SK-N-SH (cell line): ENCODE results near the gene SNX33. TPM values are rescaled to one million over a fixed set of nuclear protein-coding genes. Genes with fewer than 3 reads are reported as not detected.

Experiments used
- CTCF ChIA-PET: fragments of 300-600, 350-600 bp; formaldehyde crosslinking; extraction: SDS; loops from one replicate; lab custom pipeline; 2021; lab: Yijun Ruan, JAX
- POLR2A ChIA-PET: fragments of 350-600 bp; sonication (Branson Sonifier 250); formaldehyde crosslinking; extraction: SDS; loops from one replicate; lab custom pipeline; 2020; ENCODE audit warnings: antibody characterized with exemption, inconsistent platforms; lab: Yijun Ruan, JAX
- DNase-seq: peaks from one replicate; pipeline ENCODE4 v3.0.0; 2012
- H2AFZ ChIP-seq: fragments of 200-600 bp; sonication (generic); 2 replicates; pipeline ENCODE4 v1.8.1; 2016; ENCODE audit warnings: antibody characterized with exemption, mild to moderate bottlenecking, low read depth
- H3F3A ChIP-seq: fragments of 200-600 bp; sonication (generic); replicated peaks from 2 replicates; pipeline ENCODE3; 2016; ENCODE audit warnings: antibody characterized with exemption, mild to moderate bottlenecking; ENCODE audit not compliant: insufficient read depth
- H3K27ac ChIP-seq, 2 experiments: fragments of 200-500 bp in 1 of 2; fragments of 200-600 bp in 1 of 2; sonication (Bioruptor generic) in 1 of 2; sonication (generic), shearing (Covaris generic) in 1 of 2; 2 replicates each; pipeline versions ENCODE4 v1.5.1 to v1.6.1; 2014 to 2016; ENCODE audit warnings: low read depth in 2 of 2, inconsistent platforms in 1 of 2, low read length in 1 of 2, mild to moderate bottlenecking in 1 of 2, mixed read lengths in 1 of 2
- H3K27me3 ChIP-seq: fragments of 200-600 bp; sonication (generic), shearing (Covaris generic); 2 replicates; pipeline ENCODE4 v1.6.1; 2016; ENCODE audit warnings: mixed run types; ENCODE audit not compliant: insufficient read depth
- H3K36me3 ChIP-seq, 2 experiments: fragments of 200-500 bp in 1 of 2; fragments of 200-600 bp in 1 of 2; sonication (Bioruptor generic) in 1 of 2; sonication (generic) in 1 of 2; replicated peaks in 1 of 2; 2 replicates each; pipeline versions ENCODE3 to v1.5.1; 2014 to 2016; ENCODE audit warnings: low read length in 1 of 2, mild to moderate bottlenecking in 1 of 2; ENCODE audit not compliant: insufficient read depth in 2 of 2, control insufficient read depth in 1 of 2
- H3K4me1 ChIP-seq, 2 experiments: fragments of 200-500 bp in 1 of 2; fragments of 200-600 bp in 1 of 2; sonication (Bioruptor generic) in 1 of 2; sonication (generic), shearing (Covaris generic) in 1 of 2; 2 replicates each; pipeline versions ENCODE4 v1.5.1 to v1.6.1; 2014 to 2016; ENCODE audit warnings: low read depth in 1 of 2, low read length in 1 of 2, mixed run types in 1 of 2; ENCODE audit not compliant: insufficient read depth in 2 of 2, control insufficient read depth in 1 of 2
- H3K4me2 ChIP-seq: fragments of 200-600 bp; sonication (generic), shearing (Covaris generic); 2 replicates; pipeline ENCODE4 v1.6.1; 2017; ENCODE audit warnings: mixed run types
- H3K4me3 ChIP-seq, 2 experiments: fragments of 200-500 bp in 1 of 2; fragments of 200-600 bp in 1 of 2; sonication (Bioruptor generic) in 1 of 2; sonication (generic), shearing (Covaris generic) in 1 of 2; 2 replicates each; pipeline versions ENCODE4 v1.5.1 to v1.8.1; 2014 to 2016; ENCODE audit warnings: low read depth in 2 of 2, inconsistent platforms in 1 of 2, low read length in 1 of 2, mild to moderate bottlenecking in 1 of 2, mixed read lengths in 1 of 2, moderate library complexity in 1 of 2
- H3K79me2 ChIP-seq: fragments of 200-600 bp; sonication (generic); 2 replicates; pipeline ENCODE4 v1.8.1; 2017; ENCODE audit warnings: mild to moderate bottlenecking; ENCODE audit not compliant: insufficient read depth
- H3K9ac ChIP-seq: fragments of 200-600 bp; sonication (generic); 2 replicates; pipeline ENCODE4 v1.6.1; 2017; ENCODE audit warnings: mixed run types
- H3K9me2 ChIP-seq: fragments of 200-600 bp; sonication (generic); 2 replicates; pipeline ENCODE4 v1.6.1; 2017; ENCODE audit warnings: mixed run types
- H3K9me3 ChIP-seq: fragments of 200-600 bp; sonication (generic); 2 replicates; pipeline ENCODE4 v1.6.1; 2017; ENCODE audit warnings: mixed run types, mild to moderate bottlenecking, moderate library complexity
- H4K20me1 ChIP-seq: fragments of 200-600 bp; sonication (generic); 2 replicates; pipeline ENCODE4 v1.6.1; 2017; ENCODE audit warnings: mild to moderate bottlenecking, mixed run types; ENCODE audit not compliant: insufficient read depth
- CHD2 ChIP-seq: fragments of 150-350 bp; IDR thresholded peaks from 2 replicates; pipeline ENCODE4 v1.6.1; 2018; ENCODE audit warnings: low read length; ENCODE audit not compliant: partially characterized antibody
- CTCF ChIP-seq: fragments of 200-600 bp; sonication (generic); IDR thresholded peaks from 2 replicates; pipeline ENCODE4 v1.6.1; 2017; ENCODE audit warnings: antibody characterized with exemption, mild to moderate bottlenecking, moderate library complexity
- ELF1 ChIP-seq: IDR thresholded peaks from 2 replicates; pipeline ENCODE4 v1.4.0; 2012
- FOSL2 ChIP-seq: IDR thresholded peaks from 2 replicates; pipeline ENCODE4 v1.4.0; 2012; ENCODE audit warnings: low read depth, mild to moderate bottlenecking, moderate library complexity, borderline replicate concordance
- FOXJ3 ChIP-seq: sonication (generic); formaldehyde crosslinking; IDR thresholded peaks from 2 replicates; pipeline ENCODE4 v1.5.1; 2020; ENCODE audit warnings: mild to moderate bottlenecking, missing genetic modification reagents
- FOXM1 ChIP-seq: IDR thresholded peaks from 2 replicates; pipeline ENCODE4 v1.4.0; 2012; ENCODE audit warnings: low read depth, mild to moderate bottlenecking
- GABPA ChIP-seq: IDR thresholded peaks from 2 replicates; pipeline ENCODE4 v1.4.0; 2012; ENCODE audit warnings: low read depth, mild to moderate bottlenecking
- GATA2 ChIP-seq: sonication (generic); formaldehyde crosslinking; IDR thresholded peaks from 2 replicates; pipeline ENCODE4 v1.5.0; 2020; ENCODE audit warnings: mild to moderate bottlenecking, missing genetic modification reagents
- JUND ChIP-seq: IDR thresholded peaks from 2 replicates; pipeline ENCODE4 v1.4.0; 2012
- MXI1 ChIP-seq: IDR thresholded peaks from 2 replicates; pipeline ENCODE4 v1.6.1; 2012; ENCODE audit warnings: mild to moderate bottlenecking, low read depth, low read length, improper control_type of control experiment
- POLR2AphosphoS5 ChIP-seq: IDR thresholded peaks from 2 replicates; pipeline ENCODE4 v1.6.1; 2012; ENCODE audit warnings: low read depth, low read length
- RCOR1 ChIP-seq: fragments of 150-350 bp; IDR thresholded peaks from 2 replicates; pipeline ENCODE4 v1.6.1; 2017; ENCODE audit warnings: antibody characterized with exemption, low read length
- RFX5 ChIP-seq: IDR thresholded peaks from 2 replicates; pipeline ENCODE4 v1.6.1; 2012; ENCODE audit warnings: mild to moderate bottlenecking, improper control_type of control experiment, low read length
- RXRA ChIP-seq: IDR thresholded peaks from 2 replicates; pipeline ENCODE4 v1.4.0; 2012; ENCODE audit warnings: low read depth, mild to moderate bottlenecking, borderline replicate concordance
- SIN3A ChIP-seq: IDR thresholded peaks from 2 replicates; pipeline ENCODE4 v1.6.1; 2012; ENCODE audit warnings: low read depth, mild to moderate bottlenecking, low read length, moderate library complexity, borderline replicate concordance
- TAF1 ChIP-seq: IDR thresholded peaks from 2 replicates; pipeline ENCODE4 v1.6.1; 2012; ENCODE audit warnings: low read depth, mild to moderate bottlenecking, low read length, moderate library complexity, borderline replicate concordance
- TEAD4 ChIP-seq: IDR thresholded peaks from 2 replicates; pipeline ENCODE4 v1.4.0; 2012; ENCODE audit warnings: mild to moderate bottlenecking, borderline replicate concordance; ENCODE audit not compliant: insufficient read depth
- USF2 ChIP-seq: fragments of 150-350 bp; IDR thresholded peaks from 2 replicates; pipeline ENCODE4 v1.6.1; 2017; ENCODE audit warnings: antibody characterized with exemption, low read length, low read depth, borderline replicate concordance
- ZBTB33 ChIP-seq: IDR thresholded peaks from 2 replicates; pipeline ENCODE4 v1.4.0; 2012; ENCODE audit warnings: low read depth, borderline replicate concordance
- WGBS: methylation state at CpG from one replicate; pipeline ENCODE4 v1.1.6; 2017; ENCODE audit warnings: low lambda C conversion rate; 5-methylcytosine and 5-hydroxymethylcytosine counted together
- polyA plus RNA-seq, 3 experiments: library from polyadenylated mRNA; depleted of rRNA; stranded (reverse); fragments of >200 nt; gene quantifications; 2 replicates each; pipeline ENCODE4 v1.2.3, GENCODE V29; 2012
- TF ChIP-seq, protein P1 (sequence below): IDR thresholded peaks from 2 replicates; pipeline ENCODE4 v1.6.1; 2012; ENCODE audit warnings: mild to moderate bottlenecking, low read depth, low read length, moderate library complexity

Gene SNX33
- polyA plus RNA-seq, 1 of the 3 experiments (the other 2 are of a cell fraction) = 7.7 TPM

DNA sequence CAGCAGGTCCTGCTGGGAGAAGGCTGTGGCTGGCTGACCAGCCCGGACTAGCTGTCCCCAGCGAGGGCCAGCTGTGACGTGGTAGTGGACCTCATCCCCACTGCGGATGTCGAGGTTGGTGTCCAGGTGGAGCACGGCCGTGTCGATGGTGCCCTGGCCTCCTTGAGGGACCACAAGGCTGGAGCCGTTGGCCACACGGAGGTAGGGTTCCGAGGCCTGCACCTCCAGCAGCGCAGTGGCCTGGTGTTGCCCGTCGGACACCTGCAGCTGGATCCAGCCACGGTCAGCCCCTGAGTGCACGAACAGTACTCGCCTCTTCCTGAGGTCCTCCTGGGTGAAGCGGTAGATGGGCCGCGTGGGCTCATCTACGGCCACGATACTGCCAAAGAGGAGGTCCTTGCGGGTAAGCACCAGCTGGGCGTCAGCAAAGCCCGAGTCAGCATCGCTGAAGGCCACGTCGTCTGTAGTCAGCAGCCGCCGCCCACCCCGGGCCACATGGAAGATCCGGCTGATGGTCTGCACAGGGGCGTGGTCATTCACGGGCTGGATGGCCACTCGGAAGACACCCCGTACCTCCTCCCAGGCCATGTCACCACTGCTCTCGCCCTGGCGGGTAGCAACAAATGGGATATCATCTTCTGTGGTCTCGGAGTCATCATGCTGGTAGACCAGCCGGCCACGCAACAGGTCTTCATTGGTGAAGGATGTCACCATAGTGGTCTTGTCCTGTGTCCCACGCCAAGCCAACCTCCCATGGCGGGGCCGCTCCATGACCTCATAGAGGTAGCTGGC lies 40.0 kb downstream of the SNX33 start (continued):
- TF ChIP-seq RCOR1 (no peak), MXI1 (no peak)

- DNase-seq = no peak
- H3F3A ChIP-seq = peaks cover under 1% of the 10 kb centered on the region
- H3K4me2 ChIP-seq = no peak overlapping the region
- H3K4me1 ChIP-seq = peaks cover 1 to 7% of the 10 kb centered on the region in 2 experiments; a peak in 3 of 4 replicates
- ChIA-PET CTCF (interaction anchor here (1.2 kb wide), 1 partner anchor 114 kb away, joined by 4 read pairs; no protein-coding TSS in a partner anchor), POLR2A (no interaction called here)
- H3K27me3 ChIP-seq = no peaks in the 10 kb centered on the region
- no peaks in the 10 kb centered on the region for H3K9me2 ChIP-seq
- H2AFZ ChIP-seq = no peak overlapping the region
- no peaks in the 10 kb centered on the region for H3K36me3 ChIP-seq
- H3K9me3 ChIP-seq = no peaks in the 10 kb centered on the region
- no peaks in the 10 kb centered on the region for H4K20me1 ChIP-seq
- H3K9ac ChIP-seq = no peak overlapping the region
- H3K4me3 ChIP-seq = no peak overlapping the region
- 93% methylated on average over 5 of the region's 7 CpGs for WGBS
- H3K79me2 ChIP-seq = no peaks in the 10 kb centered on the region
- no peak overlapping the region for H3K27ac ChIP-seq
- no peak for TF ChIP-seq CTCF
- no peak for TF ChIP-seq POLR2AphosphoS5
- no peak for TF ChIP-seq SIN3A
- no peak for TF ChIP-seq TAF1
- TF ChIP-seq RXRA = no peak
- TF ChIP-seq USF2 = no peak
- TF ChIP-seq RCOR1 = no peak
- TF ChIP-seq ELF1 = no peak
- no peak for TF ChIP-seq RFX5
- TF ChIP-seq FOXM1 = no peak
- TF ChIP-seq ZBTB33 = no peak
- TF ChIP-seq, protein P1, sequence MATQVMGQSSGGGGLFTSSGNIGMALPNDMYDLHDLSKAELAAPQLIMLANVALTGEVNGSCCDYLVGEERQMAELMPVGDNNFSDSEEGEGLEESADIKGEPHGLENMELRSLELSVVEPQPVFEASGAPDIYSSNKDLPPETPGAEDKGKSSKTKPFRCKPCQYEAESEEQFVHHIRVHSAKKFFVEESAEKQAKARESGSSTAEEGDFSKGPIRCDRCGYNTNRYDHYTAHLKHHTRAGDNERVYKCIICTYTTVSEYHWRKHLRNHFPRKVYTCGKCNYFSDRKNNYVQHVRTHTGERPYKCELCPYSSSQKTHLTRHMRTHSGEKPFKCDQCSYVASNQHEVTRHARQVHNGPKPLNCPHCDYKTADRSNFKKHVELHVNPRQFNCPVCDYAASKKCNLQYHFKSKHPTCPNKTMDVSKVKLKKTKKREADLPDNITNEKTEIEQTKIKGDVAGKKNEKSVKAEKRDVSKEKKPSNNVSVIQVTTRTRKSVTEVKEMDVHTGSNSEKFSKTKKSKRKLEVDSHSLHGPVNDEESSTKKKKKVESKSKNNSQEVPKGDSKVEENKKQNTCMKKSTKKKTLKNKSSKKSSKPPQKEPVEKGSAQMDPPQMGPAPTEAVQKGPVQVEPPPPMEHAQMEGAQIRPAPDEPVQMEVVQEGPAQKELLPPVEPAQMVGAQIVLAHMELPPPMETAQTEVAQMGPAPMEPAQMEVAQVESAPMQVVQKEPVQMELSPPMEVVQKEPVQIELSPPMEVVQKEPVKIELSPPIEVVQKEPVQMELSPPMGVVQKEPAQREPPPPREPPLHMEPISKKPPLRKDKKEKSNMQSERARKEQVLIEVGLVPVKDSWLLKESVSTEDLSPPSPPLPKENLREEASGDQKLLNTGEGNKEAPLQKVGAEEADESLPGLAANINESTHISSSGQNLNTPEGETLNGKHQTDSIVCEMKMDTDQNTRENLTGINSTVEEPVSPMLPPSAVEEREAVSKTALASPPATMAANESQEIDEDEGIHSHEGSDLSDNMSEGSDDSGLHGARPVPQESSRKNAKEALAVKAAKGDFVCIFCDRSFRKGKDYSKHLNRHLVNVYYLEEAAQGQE = no peak
- TF ChIP-seq TEAD4 = no peak
- TF ChIP-seq JUND = no peak
- TF ChIP-seq FOSL2 = no peak
- no peak for TF ChIP-seq GATA2
- TF ChIP-seq GABPA = no peak
- TF ChIP-seq FOXJ3 (CRISPR knock-in tag) = no peak
- TF ChIP-seq CHD2 = no peak
- TF ChIP-seq MXI1 = no peak
These were observed 40.5 kb downstream of the SNX33 start for GRCh38 chr15:75688278-75688557.
